HG03342 (cell line): ENCODE results near the gene HSPA5.
"Not testable (repeated sequence)": the region's sequence is repeated elsewhere in the genome, so short reads cannot be mapped to it uniquely, and the experiment has no call there.

Experiments
- ATAC-seq: cut with Tn5 transposase; IDR thresholded peaks from one replicate; pipeline ENCODE4 v1.9.1; 2021; ENCODE audit warnings: mild to moderate bottlenecking, moderate library complexity; ENCODE audit not compliant: unreplicated experiment

Gene HSPA5

GRCh38 chr9:125194466-125194865, 46.7 kb downstream of the HSPA5 start:
- not testable (repeated sequence) for ATAC-seq

GRCh38 chr9:125190361-125190801, 50.8 kb downstream of the HSPA5 start:
- no peak for ATAC-seq

- peak; percentile 97 for ATAC-seq
Measured at GRCh38 chr9:125189361-125190289, 51.5 kb downstream of the HSPA5 start, which contains the start of gene PPP6C. Gene PPP6C (minus strand): TSS chr9:125189803. CDS start chr9:125189718, 85 bp downstream.

- peak; percentile 23 for ATAC-seq
Measured at GRCh38 chr9:125189011-125189360, 52.2 kb downstream of the HSPA5 start.
